HCT116 (cell line): ENCODE data around the gene CELF4. TPM values are rescaled to one million over a fixed set of nuclear protein-coding genes. Genes with fewer than 3 reads are reported as not detected.

ENCODE experiments used
- ATAC-seq: fragments of 200-7000 bp; cut with Tn5 transposase; 2 replicates; pipeline ENCODE4 v1.9.1; 2020; ENCODE audit warnings: mild to moderate bottlenecking, moderate library complexity
- BruUV-seq: library from RNA; stranded (reverse); fragments of 400-500 nt; replicated peaks from 2 replicates; lab custom pipeline; 2021; lab: Mats Ljungman, UMichigan
- CTCF ChIA-PET: fragments of 300-600 bp; sonication (Branson Sonifier 250); formaldehyde crosslinking; loops from one replicate; lab custom pipeline; 2021; ENCODE audit warnings: antibody characterized with exemption; lab: Charles Lee
- POLR2A ChIA-PET: fragments of 300-600, 350-600 bp; sonication (Branson Sonifier 250); formaldehyde crosslinking; loops from one replicate; lab custom pipeline; 2021; ENCODE audit warnings: antibody characterized with exemption; lab: Charles Lee
- RAD21 ChIA-PET, 2 experiments: fragments of 300-600 bp; sonication (Branson Sonifier 250); formaldehyde crosslinking; loops; one replicate each; lab custom pipeline; 2023; ENCODE audit warnings: low total read pairs in 2 of 2; ENCODE audit not compliant: uncharacterized antibody in 2 of 2, unreplicated experiment in 2 of 2, low non-redundant PET in 1 of 2; lab: Charles Lee
- DNase-seq: peaks from one replicate; pipeline ENCODE4 v3.0.0-alpha.2; 2010; ENCODE audit warnings: low read depth, low spot score
- H2AFZ ChIP-seq: fragments of 200-600 bp; shearing (Covaris generic), sonication (generic); 2 replicates; pipeline ENCODE4 v1.6.1; 2017; ENCODE audit warnings: low read depth, mixed run types, mixed read lengths, antibody characterized with exemption, low read length; ENCODE audit not compliant: poor library complexity, severe bottlenecking
- H3K27ac ChIP-seq: 2 replicates; pipeline ENCODE4 v1.5.1; 2012; ENCODE audit warnings: low read depth, low read length
- H3K27me3 ChIP-seq: fragments of 200-600 bp; sonication (generic); 2 replicates; pipeline ENCODE4 v1.6.1; 2016; ENCODE audit warnings: mixed run types, low read length, mixed read lengths; ENCODE audit not compliant: insufficient read depth
- H3K36me3 ChIP-seq, 2 experiments: fragments of 200-500 bp in 1 of 2; fragments of 200-600 bp in 1 of 2; sonication (Bioruptor generic) in 1 of 2; sonication (generic) in 1 of 2; 2 replicates each; pipeline versions ENCODE4 v1.5.1 to v1.6.1; 2014 to 2016; ENCODE audit warnings: low read length in 2 of 2, inconsistent platforms in 1 of 2, mixed read lengths in 1 of 2, mixed run types in 1 of 2; ENCODE audit not compliant: insufficient read depth in 2 of 2, control insufficient read depth in 1 of 2
- H3K4me1 ChIP-seq, 2 experiments: fragments of 200-600 bp in 1 of 2; sonication (generic) in 1 of 2; 2 replicates each; pipeline versions ENCODE4 v1.5.1 to v1.6.1; 2012 to 2017; ENCODE audit warnings: low read length in 2 of 2, inconsistent platforms in 1 of 2, mild to moderate bottlenecking in 1 of 2, mixed read lengths in 1 of 2, mixed run types in 1 of 2, moderate library complexity in 1 of 2; ENCODE audit not compliant: insufficient read depth in 2 of 2, control insufficient read depth in 1 of 2
- H3K4me2 ChIP-seq: fragments of 200-600 bp; sonication (generic); 2 replicates; pipeline ENCODE4 v1.6.1; 2017; ENCODE audit warnings: mixed run types, low read length, mixed read lengths
- H3K4me3 ChIP-seq, 2 experiments: fragments of 200-600 bp in 1 of 2; sonication (generic) in 1 of 2; replicated peaks in 1 of 2; 2 replicates each; pipeline ENCODE4 v1.5.1; 2011 to 2016; ENCODE audit warnings: low read length in 2 of 2, control low read depth in 1 of 2, low read depth in 1 of 2, mild to moderate bottlenecking in 1 of 2, mixed read lengths in 1 of 2, mixed run types in 1 of 2
- H3K79me2 ChIP-seq: fragments of 200-600 bp; sonication (generic); 2 replicates; pipeline ENCODE4 v1.6.1; 2017; ENCODE audit warnings: mild to moderate bottlenecking, mixed run types, low read length, moderate library complexity, mixed read lengths; ENCODE audit not compliant: insufficient read depth
- H3K9ac ChIP-seq: fragments of 200-600 bp; sonication (generic); 2 replicates; pipeline ENCODE4 v1.6.1; 2016; ENCODE audit warnings: low read length, mixed read lengths
- H3K9me2 ChIP-seq: fragments of 200-600 bp; sonication (generic), shearing (Covaris generic); 2 replicates; pipeline ENCODE4 v1.6.1; 2017; ENCODE audit warnings: mixed run types, mild to moderate bottlenecking, moderate library complexity; ENCODE audit not compliant: insufficient read depth
- H3K9me3 ChIP-seq, 2 experiments: fragments of 200-500 bp in 1 of 2; fragments of 200-600 bp in 1 of 2; sonication (Bioruptor generic) in 1 of 2; sonication (generic) in 1 of 2; 2 replicates each; pipeline ENCODE4 v1.6.1; 2014 to 2017; ENCODE audit warnings: low read length in 2 of 2, mixed read lengths in 2 of 2, inconsistent platforms in 1 of 2, low read depth in 1 of 2, mild to moderate bottlenecking in 1 of 2, mixed run types in 1 of 2, moderate library complexity in 1 of 2; ENCODE audit not compliant: control insufficient read depth in 1 of 2, insufficient read depth in 1 of 2
- H4K20me1 ChIP-seq: fragments of 200-600 bp; sonication (generic), shearing (Covaris generic); 2 replicates; pipeline ENCODE4 v1.6.1; 2017; ENCODE audit warnings: mixed run types, mild to moderate bottlenecking, moderate library complexity; ENCODE audit not compliant: insufficient read depth
- EGR1 ChIP-seq: IDR thresholded peaks from 2 replicates; pipeline ENCODE4 v1.6.1; 2012; ENCODE audit warnings: low read depth
- ELF1 ChIP-seq: IDR thresholded peaks from 2 replicates; pipeline ENCODE4 v1.6.1; 2012; ENCODE audit warnings: low read depth, borderline replicate concordance
- POLR2A ChIP-seq: IDR thresholded peaks from 2 replicates; pipeline ENCODE4 v1.7.0; 2011; ENCODE audit warnings: borderline replicate concordance; ENCODE audit not compliant: insufficient read depth, insufficient read length; ENCODE audit errors: extremely low read depth
- SRF ChIP-seq: IDR thresholded peaks from 2 replicates; pipeline ENCODE4 v1.6.1; 2012; ENCODE audit warnings: low read depth
- TCF7L2 ChIP-seq: IDR thresholded peaks from 2 replicates; pipeline ENCODE4 v1.7.0; 2011; ENCODE audit warnings: borderline replicate concordance, inconsistent platforms; ENCODE audit not compliant: insufficient read depth, insufficient read length; ENCODE audit errors: extremely low read depth
- intact Hi-C: fragments of 100-400 bp; cut with micrococcal nuclease; formaldehyde crosslinking; loops from 2 replicates; pipeline ENCODE4 v1.10.0; 2022
- total RNA-seq: library from RNA; stranded (reverse); gene quantifications from one replicate; pipeline ENCODE4 v1.2.1, GENCODE V29; 2021; ENCODE audit not compliant: unreplicated experiment
- TF ChIP-seq, protein P1 (sequence below): IDR thresholded peaks from 2 replicates; pipeline ENCODE4 v1.6.1; 2012
- TF ChIP-seq, protein P2 (sequence below): IDR thresholded peaks from 2 replicates; pipeline ENCODE4 v1.6.1; 2012
- TF ChIP-seq, protein P3 (sequence below): IDR thresholded peaks from 2 replicates; pipeline ENCODE4 v1.6.1; 2012; ENCODE audit warnings: low read depth
- TF ChIP-seq, protein P4 (sequence below): IDR thresholded peaks from 2 replicates; pipeline ENCODE4 v1.6.1; 2011; ENCODE audit warnings: mild to moderate bottlenecking, low read length, moderate library complexity; ENCODE audit not compliant: insufficient replicate concordance; ENCODE audit errors: extremely low read depth

The CELF4 gene
- total RNA-seq, 1 experiment from 2014 or later, result not detected

DNA sequence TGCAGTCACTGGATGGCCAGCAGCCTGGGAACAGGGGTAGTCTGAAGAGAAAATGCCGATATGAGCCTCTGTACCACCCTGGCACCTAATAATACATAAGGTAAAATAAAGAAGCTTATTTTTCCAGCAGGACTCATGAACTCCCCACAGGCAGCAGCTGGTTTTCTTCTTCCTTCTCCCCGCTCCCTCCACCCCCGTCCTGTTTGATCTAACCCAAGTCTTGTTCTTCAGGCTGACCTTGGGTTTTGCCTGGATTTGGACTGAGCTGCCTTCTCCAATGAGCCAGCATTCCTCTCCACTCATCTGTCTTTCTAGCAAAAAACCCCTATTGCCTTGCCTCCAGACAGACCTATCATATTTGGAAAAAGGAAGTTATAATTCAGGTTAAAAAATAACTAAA is 111.8 kb downstream of the CELF4 start:
- Histone ChIP-seq H3K9ac (no peak overlapping the region), H4K20me1 (no peaks in the 10 kb centered on the region), H3K27ac (no peak overlapping the region), H3K4me2 (no peak overlapping the region), H3K4me3 (no peak overlapping the region), H3K36me3 (no peaks in the 10 kb centered on the region), H3K4me1 (no peaks in the 10 kb centered on the region), H3K9me2 (no peaks in the 10 kb centered on the region), H3K9me3 (no peaks in the 10 kb centered on the region), H3K79me2 (no peaks in the 10 kb centered on the region), H3K27me3 (peaks cover 25% of the 10 kb centered on the region), H2AFZ (no peak overlapping the region)
- ATAC-seq (no peak), DNase-seq (no peak)
- intact Hi-C loops, result no loop called here
- TF ChIP-seq, protein P1, sequence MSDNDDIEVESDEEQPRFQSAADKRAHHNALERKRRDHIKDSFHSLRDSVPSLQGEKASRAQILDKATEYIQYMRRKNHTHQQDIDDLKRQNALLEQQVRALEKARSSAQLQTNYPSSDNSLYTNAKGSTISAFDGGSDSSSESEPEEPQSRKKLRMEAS, result no peak
- TF ChIP-seq EGR1, result no peak
- no peak for TF ChIP-seq POLR2A
- TF ChIP-seq, protein P2, sequence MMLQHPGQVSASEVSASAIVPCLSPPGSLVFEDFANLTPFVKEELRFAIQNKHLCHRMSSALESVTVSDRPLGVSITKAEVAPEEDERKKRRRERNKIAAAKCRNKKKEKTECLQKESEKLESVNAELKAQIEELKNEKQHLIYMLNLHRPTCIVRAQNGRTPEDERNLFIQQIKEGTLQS, result no peak
- TF ChIP-seq ELF1, result no peak
- TF ChIP-seq, protein P3, sequence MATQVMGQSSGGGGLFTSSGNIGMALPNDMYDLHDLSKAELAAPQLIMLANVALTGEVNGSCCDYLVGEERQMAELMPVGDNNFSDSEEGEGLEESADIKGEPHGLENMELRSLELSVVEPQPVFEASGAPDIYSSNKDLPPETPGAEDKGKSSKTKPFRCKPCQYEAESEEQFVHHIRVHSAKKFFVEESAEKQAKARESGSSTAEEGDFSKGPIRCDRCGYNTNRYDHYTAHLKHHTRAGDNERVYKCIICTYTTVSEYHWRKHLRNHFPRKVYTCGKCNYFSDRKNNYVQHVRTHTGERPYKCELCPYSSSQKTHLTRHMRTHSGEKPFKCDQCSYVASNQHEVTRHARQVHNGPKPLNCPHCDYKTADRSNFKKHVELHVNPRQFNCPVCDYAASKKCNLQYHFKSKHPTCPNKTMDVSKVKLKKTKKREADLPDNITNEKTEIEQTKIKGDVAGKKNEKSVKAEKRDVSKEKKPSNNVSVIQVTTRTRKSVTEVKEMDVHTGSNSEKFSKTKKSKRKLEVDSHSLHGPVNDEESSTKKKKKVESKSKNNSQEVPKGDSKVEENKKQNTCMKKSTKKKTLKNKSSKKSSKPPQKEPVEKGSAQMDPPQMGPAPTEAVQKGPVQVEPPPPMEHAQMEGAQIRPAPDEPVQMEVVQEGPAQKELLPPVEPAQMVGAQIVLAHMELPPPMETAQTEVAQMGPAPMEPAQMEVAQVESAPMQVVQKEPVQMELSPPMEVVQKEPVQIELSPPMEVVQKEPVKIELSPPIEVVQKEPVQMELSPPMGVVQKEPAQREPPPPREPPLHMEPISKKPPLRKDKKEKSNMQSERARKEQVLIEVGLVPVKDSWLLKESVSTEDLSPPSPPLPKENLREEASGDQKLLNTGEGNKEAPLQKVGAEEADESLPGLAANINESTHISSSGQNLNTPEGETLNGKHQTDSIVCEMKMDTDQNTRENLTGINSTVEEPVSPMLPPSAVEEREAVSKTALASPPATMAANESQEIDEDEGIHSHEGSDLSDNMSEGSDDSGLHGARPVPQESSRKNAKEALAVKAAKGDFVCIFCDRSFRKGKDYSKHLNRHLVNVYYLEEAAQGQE, result no peak
- no peak for TF ChIP-seq TCF7L2
- TF ChIP-seq SRF, result no peak
- TF ChIP-seq, protein P4, sequence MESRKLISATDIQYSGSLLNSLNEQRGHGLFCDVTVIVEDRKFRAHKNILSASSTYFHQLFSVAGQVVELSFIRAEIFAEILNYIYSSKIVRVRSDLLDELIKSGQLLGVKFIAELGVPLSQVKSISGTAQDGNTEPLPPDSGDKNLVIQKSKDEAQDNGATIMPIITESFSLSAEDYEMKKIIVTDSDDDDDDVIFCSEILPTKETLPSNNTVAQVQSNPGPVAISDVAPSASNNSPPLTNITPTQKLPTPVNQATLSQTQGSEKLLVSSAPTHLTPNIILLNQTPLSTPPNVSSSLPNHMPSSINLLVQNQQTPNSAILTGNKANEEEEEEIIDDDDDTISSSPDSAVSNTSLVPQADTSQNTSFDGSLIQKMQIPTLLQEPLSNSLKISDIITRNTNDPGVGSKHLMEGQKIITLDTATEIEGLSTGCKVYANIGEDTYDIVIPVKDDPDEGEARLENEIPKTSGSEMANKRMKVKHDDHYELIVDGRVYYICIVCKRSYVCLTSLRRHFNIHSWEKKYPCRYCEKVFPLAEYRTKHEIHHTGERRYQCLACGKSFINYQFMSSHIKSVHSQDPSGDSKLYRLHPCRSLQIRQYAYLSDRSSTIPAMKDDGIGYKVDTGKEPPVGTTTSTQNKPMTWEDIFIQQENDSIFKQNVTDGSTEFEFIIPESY, result no peak
- BruUV-seq, result no TSS peak
- ChIA-PET RAD21 (no interaction called here), POLR2A (no interaction called here), CTCF (no interaction called here)
